GM12874 (cell line): Measurements from ENCODE around the gene METTL14.

ENCODE experiments used
- CTCF ChIP-seq: IDR thresholded peaks from 2 replicates; pipeline ENCODE4 v1.5.1; 2011; ENCODE audit warnings: low read depth, mild to moderate bottlenecking, control low read depth, low read length, moderate library complexity; ENCODE audit not compliant: insufficient read depth

Gene METTL14

GRCh38 chr4:118739022-118739713, 54.0 kb downstream of the METTL14 start:
- TF ChIP-seq CTCF = no peak

GRCh38 chr4:118740869-118741268, 55.7 kb downstream of the METTL14 start:
- no peak for TF ChIP-seq CTCF

- TF ChIP-seq CTCF = no peak
Measured at GRCh38 chr4:118741301-118741855, 56.2 kb downstream of the METTL14 start.

GRCh38 chr4:118742050-118742449, 56.9 kb downstream of the METTL14 start:
- TF ChIP-seq CTCF = no peak

GRCh38 chr4:118743867-118744266, 58.7 kb downstream of the METTL14 start:
- no peak for TF ChIP-seq CTCF

- no peak for TF ChIP-seq CTCF
Measured at GRCh38 chr4:118745357-118745756, 60.2 kb downstream of the METTL14 start.

GRCh38 chr4:118746251-118746919, 61.2 kb downstream of the METTL14 start:
- TF ChIP-seq CTCF = no peak
